Esophagus muscularis mucosa (tissue), 4 donors: ENCODE measurements around the gene SARS2.

Experiments
- CTCF ChIP-seq, 3 experiments: fragments of 200-600 bp in 2 of 3; fragments of 450-650 bp in 1 of 3; sonication (generic) in 2 of 3; IDR thresholded peaks; one replicate each; pipeline ENCODE4 v1.5.1; 2017 to 2019; ENCODE audit warnings: antibody characterized with exemption in 3 of 3, mild to moderate bottlenecking in 2 of 3, moderate library complexity in 1 of 3
- EP300 ChIP-seq: sonication (generic); formaldehyde crosslinking; IDR thresholded peaks from one replicate; pipeline ENCODE4 v1.6.1; 2017; ENCODE audit warnings: antibody characterized with exemption
- POLR2A ChIP-seq: fragments of 450-650 bp; IDR thresholded peaks from one replicate; pipeline ENCODE4 v1.6.1; 2017; ENCODE audit warnings: antibody characterized with exemption, moderate library complexity, mild to moderate bottlenecking, low read depth
- POLR2AphosphoS5 ChIP-seq, 2 donors: sonication (generic); formaldehyde crosslinking; IDR thresholded peaks; one replicate each; pipeline ENCODE4 v1.6.1; 2017; ENCODE audit warnings: antibody characterized with exemption in 2 of 2

GRCh38 chr19:38908911-38909310 lies 21.7 kb downstream of the SARS2 start:
- TF ChIP-seq POLR2A, result no peak
- TF ChIP-seq CTCF (IDR thresholded peaks at IDR 0.05), result no peak
- no peak for TF ChIP-seq POLR2AphosphoS5 (IDR thresholded peaks at IDR 0.05)
- TF ChIP-seq EP300, result no peak
